Measurements from ENCODE around the gene FDX1. TPM values are rescaled to one million over a fixed set of nuclear protein-coding genes. Genes with fewer than 3 reads are reported as not detected.
A peak's percentile ranks its signal among the peaks of the same experiment; 100 is the strongest.

Gene FDX1
- total and polyA plus RNA-seq, 2 of the 13 experiments (the other 11 are each of a cell fraction or from before 2014, with no cell fraction given) = 4.5 to 13.1 TPM

GRCh38 chr11:110425751-110426545, 3.8 kb upstream of the FDX1 start:
- ATAC-seq (no peak), FAIRE-seq (no peak), DNase-seq (ENCODE audit: low spot score) (no peak)
- H4K20me1 ChIP-seq (ENCODE audit: insufficient read depth, low read length) = no peaks in the 10 kb centered on the region
- POLR2A ChIA-PET = no interaction called here
- in situ Hi-C loops (cut with HindIII; ENCODE audit: extremely low pct_ligation_motif_present, low pct_unique_long_range_greater_than_20kb) = no loop called here
- no TSS peak for BruUV-seq (replicated peaks)
- no peak overlapping the region for H2AFZ ChIP-seq (ENCODE audit: low read length)
- CTCF ChIA-PET (ENCODE audit: low intra/inter-chr PET ratio, low total read pairs) = no interaction called here
- peaks cover 0 to 6% of the 10 kb centered on the region in 2 experiments; a peak in 2 of 5 replicates for H3K27me3 ChIP-seq (ENCODE audit: control insufficient read depth in 1 of 2, insufficient read depth in 2 of 2, low read length in 2 of 2)
- H3K4me3 ChIP-seq (replicated peaks in 1 of 3; ENCODE audit: insufficient read depth in 1 of 3, low read depth in 2 of 3, low read length in 3 of 3) = no peak overlapping the region
- H3K9me3 ChIP-seq (ENCODE audit: low read length) = no peaks in the 10 kb centered on the region
- 29% methylated on average over 8 of the region's 9 CpGs for WGBS (ENCODE audit: low lambda C conversion rate)
- no peaks in the 10 kb centered on the region for H3K36me3 ChIP-seq (replicated peaks in 1 of 2; ENCODE audit: control insufficient read depth in 1 of 2, insufficient read depth in 2 of 2, low read length in 2 of 2)
- intact Hi-C loops (cut with micrococcal nuclease; ENCODE audit: unreplicated experiment) = no loop called here
- peak; percentile 44; the same call in 1 of the 2 replicates for TF ChIP-seq ATF7 (IDR thresholded peaks at IDR 0.05)
- no peak for TF ChIP-seq ATF7 (CRISPR knock-in tag; IDR thresholded peaks at IDR 0.05)
- no peak for TF ChIP-seq CC2D1A (CRISPR knock-in tag; IDR thresholded peaks at IDR 0.05)
- TF ChIP-seq GFI1 (CRISPR knock-in tag; IDR thresholded peaks at IDR 0.05; ENCODE audit: borderline replicate concordance) = no peak
- TF ChIP-seq, protein P1, sequence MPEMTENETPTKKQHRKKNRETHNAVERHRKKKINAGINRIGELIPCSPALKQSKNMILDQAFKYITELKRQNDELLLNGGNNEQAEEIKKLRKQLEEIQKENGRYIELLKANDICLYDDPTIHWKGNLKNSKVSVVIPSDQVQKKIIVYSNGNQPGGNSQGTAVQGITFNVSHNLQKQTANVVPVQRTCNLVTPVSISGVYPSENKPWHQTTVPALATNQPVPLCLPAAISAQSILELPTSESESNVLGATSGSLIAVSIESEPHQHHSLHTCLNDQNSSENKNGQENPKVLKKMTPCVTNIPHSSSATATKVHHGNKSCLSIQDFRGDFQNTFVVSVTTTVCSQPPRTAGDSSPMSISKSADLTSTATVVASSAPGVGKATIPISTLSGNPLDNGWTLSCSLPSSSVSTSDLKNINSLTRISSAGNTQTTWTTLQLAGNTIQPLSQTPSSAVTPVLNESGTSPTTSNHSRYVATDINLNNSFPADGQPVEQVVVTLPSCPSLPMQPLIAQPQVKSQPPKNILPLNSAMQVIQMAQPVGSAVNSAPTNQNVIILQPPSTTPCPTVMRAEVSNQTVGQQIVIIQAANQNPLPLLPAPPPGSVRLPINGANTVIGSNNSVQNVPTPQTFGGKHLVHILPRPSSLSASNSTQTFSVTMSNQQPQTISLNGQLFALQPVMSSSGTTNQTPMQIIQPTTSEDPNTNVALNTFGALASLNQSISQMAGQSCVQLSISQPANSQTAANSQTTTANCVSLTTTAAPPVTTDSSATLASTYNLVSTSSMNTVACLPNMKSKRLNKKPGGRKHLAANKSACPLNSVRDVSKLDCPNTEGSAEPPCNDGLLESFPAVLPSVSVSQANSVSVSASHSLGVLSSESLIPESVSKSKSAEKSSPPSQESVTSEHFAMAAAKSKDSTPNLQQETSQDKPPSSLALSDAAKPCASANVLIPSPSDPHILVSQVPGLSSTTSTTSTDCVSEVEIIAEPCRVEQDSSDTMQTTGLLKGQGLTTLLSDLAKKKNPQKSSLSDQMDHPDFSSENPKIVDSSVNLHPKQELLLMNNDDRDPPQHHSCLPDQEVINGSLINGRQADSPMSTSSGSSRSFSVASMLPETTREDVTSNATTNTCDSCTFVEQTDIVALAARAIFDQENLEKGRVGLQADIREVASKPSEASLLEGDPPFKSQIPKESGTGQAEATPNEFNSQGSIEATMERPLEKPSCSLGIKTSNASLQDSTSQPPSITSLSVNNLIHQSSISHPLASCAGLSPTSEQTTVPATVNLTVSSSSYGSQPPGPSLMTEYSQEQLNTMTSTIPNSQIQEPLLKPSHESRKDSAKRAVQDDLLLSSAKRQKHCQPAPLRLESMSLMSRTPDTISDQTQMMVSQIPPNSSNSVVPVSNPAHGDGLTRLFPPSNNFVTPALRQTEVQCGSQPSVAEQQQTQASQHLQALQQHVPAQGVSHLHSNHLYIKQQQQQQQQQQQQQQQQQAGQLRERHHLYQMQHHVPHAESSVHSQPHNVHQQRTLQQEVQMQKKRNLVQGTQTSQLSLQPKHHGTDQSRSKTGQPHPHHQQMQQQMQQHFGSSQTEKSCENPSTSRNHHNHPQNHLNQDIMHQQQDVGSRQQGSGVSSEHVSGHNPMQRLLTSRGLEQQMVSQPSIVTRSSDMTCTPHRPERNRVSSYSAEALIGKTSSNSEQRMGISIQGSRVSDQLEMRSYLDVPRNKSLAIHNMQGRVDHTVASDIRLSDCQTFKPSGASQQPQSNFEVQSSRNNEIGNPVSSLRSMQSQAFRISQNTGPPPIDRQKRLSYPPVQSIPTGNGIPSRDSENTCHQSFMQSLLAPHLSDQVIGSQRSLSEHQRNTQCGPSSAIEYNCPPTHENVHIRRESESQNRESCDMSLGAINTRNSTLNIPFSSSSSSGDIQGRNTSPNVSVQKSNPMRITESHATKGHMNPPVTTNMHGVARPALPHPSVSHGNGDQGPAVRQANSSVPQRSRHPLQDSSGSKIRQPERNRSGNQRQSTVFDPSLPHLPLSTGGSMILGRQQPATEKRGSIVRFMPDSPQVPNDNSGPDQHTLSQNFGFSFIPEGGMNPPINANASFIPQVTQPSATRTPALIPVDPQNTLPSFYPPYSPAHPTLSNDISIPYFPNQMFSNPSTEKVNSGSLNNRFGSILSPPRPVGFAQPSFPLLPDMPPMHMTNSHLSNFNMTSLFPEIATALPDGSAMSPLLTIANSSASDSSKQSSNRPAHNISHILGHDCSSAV (CRISPR knock-in tag; IDR thresholded peaks at IDR 0.05; ENCODE audit: borderline replicate concordance) = no peak
- H3K9ac ChIP-seq (ENCODE audit: insufficient read depth, low read depth, low read length) = no peak overlapping the region
- no peaks in the 10 kb centered on the region for H3K4me1 ChIP-seq (ENCODE audit: insufficient read depth, low read length)
- peaks cover 4% of the 10 kb centered on the region for H3K79me2 ChIP-seq (ENCODE audit: insufficient read depth, low read length)
- H3K27ac ChIP-seq (ENCODE audit: extremely low read length, insufficient read depth, low read length) = no peak overlapping the region
- H3K4me2 ChIP-seq (ENCODE audit: low read depth, low read length) = no peak overlapping the region

All from HepG2 (cell line).